ENCODE measurements around the gene SORBS2. TPM values are rescaled to one million over a fixed set of nuclear protein-coding genes. Genes with fewer than 3 reads are reported as not detected.
"Not testable (repeated sequence)": the region's sequence is repeated elsewhere in the genome, so short reads cannot be mapped to it uniquely, and the experiment has no call there.

The SORBS2 gene
- polyA plus RNA-seq, 1 donor, result 76.6 TPM

DNA sequence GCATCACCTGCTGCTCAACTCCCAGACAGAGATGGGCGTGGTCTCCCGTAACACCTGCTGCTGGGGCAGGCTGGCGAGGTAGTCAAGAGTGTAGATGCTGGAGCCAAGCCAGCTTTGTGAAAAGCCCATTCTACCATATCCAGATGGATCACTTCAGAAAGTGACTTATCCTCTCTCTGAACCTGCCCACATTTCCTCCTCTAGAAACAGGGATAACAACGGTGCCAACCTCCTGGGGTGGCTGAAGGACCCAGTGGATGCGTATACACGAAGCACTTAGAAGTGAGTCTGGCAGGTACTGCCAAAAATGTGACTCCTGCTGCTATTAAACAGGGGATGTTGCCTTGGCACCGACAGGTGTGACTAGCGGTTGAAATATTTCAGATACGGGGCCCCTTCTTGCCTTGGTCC lies 95.8 kb downstream of the SORBS2 start:
- DNase-seq, result no peak

GRCh38 chr4:185714524-185714923 lies 97.5 kb downstream of the SORBS2 start:
- not testable (repeated sequence) for DNase-seq

GRCh38 chr4:185713731-185714130 lies 98.3 kb downstream of the SORBS2 start:
- no peak for DNase-seq

DNA sequence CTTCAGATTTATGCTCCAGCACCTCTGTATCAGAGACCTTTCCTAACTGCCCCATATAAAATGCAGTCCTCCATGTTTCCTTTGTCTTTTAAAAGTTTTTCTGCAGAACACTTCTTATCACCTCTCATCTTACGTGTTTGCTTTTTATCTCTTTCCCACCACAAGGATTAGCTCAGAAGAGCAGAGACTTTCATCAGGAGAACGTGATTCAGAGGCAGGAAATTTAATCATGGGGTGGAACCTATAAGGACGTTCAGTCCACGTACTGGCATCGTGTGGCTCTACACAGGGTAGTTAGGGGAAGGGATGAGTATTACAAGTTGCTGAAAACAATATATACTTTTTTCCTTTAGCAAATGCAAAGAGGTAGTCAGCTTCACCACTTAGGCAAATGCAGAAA lies 98.7 kb downstream of the SORBS2 start:
- DNase-seq, result no peak

DNA sequence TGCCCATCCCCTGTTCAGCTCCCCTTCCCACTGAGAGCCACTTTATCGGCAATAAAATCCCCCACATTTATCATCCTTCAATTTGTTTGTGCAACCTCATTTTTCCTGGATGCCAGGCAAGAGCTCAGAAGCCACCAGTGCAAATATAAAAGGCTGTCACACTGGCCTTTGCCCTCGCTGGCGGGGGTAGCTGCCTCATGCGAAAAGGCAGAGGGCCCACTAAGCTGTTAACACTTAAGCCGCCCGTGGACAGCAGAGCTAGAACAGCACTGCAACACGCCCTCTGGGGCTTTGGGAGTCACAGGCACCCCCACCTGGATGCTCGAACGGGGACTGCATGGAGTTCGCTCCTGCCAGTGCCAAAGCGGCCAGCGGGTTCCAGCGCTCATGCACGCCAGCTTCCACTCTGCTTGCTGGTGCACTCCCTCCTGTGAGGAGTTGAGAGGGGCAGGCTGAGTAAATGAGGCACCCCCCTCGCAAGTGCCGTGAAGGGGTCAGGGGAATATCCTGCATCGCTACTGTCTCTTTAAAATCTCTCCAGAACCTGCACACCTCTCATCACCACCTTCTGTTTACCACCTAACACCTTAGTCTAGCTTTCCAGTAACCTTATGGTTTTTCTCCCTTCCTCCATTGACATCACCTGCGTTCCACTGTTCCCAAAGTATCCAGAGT lies 99.5 kb downstream of the SORBS2 start:
- DNase-seq, result no peak

DNA sequence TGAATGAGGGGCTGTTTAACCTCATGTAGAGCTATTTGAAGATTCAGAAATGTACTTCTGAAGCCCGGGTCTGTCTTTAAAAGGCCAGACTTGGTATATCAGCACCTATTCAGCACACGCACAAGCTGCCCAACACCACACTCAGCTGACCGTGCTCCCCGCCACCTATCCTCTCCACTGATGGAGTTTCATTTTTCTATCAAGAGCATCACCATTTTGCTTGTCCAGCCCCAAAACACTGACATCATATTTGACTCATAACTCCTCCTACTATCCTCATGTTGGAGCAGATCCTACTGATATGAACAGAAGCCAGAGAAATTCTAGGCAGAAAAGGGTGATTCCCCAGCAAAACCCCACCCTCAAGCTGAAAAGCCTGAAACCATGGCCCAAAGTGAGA lies 100.3 kb downstream of the SORBS2 start:
- no peak for DNase-seq

GRCh38 chr4:185710487-185710995 lies 101.5 kb downstream of the SORBS2 start:
- no peak for DNase-seq

GRCh38 chr4:185709802-185710486 lies 102.0 kb downstream of the SORBS2 start:
- no peak for DNase-seq

DNA sequence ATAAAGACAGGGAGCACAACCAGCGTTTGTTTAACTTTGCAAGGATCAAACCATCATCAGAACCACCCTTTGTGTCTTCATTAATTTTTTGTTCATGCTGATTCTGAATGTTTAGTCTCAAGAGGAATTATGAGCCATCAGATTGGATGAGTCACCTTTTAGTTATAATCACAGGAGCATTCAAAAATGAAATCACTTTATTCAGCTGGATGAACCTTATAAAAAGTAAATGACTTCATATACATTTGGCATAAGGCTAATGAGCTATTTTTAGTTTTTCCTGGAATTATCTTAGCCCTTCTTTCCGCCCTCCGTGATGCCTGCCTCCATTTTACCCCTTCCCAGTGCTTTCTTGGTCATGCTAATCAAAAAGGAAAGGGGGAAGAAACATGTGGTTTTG lies 103.6 kb downstream of the SORBS2 start:
- no peak for DNase-seq

- DNase-seq, result not testable (repeated sequence)
Observed at GRCh38 chr4:185707622-185708021, 104.4 kb downstream of the SORBS2 start.

GRCh38 chr4:185702147-185702663 lies 109.8 kb downstream of the SORBS2 start:
- DNase-seq, result no peak

DNA sequence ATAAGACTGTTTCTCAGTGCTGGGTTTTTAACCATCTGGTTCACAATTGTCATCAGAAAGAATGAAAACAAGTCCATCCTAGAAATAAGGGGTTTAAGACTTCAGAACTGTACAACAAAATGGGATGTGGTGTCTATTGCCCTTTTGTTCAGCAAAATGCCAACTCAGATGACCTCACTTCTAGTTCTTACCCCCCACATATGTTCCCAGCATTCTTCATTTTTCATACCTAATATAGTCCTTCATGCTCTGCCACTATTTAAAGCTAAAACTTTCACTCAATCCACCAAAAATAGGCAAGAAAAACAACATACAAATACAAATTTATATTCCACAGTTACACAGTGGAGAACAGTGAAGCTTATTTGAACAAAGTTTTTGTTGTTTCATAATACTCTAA lies 111.4 kb downstream of the SORBS2 start:
- DNase-seq, result no peak

GRCh38 chr4:185700048-185700447 lies 111.9 kb downstream of the SORBS2 start:
- no peak for DNase-seq

DNA sequence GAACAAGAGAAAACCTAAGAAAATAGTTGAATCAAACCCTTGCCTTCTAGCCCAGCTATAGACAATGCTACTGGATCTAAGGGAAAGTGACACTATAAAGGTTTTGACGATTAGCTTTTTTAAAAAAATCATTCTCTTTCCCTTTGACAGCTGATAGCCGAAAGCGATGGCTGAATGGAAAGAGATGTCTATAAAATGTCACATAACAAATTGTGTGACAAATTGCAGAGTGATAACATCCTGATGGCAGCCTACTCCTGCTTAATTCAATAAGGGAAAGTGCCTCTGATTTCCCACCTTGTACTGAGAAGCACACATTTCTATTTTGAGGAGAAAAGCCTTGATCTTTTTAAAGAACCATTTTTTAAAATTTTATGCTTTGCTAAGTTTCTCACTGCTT lies 114.5 kb downstream of the SORBS2 start:
- DNase-seq, result no peak

DNA sequence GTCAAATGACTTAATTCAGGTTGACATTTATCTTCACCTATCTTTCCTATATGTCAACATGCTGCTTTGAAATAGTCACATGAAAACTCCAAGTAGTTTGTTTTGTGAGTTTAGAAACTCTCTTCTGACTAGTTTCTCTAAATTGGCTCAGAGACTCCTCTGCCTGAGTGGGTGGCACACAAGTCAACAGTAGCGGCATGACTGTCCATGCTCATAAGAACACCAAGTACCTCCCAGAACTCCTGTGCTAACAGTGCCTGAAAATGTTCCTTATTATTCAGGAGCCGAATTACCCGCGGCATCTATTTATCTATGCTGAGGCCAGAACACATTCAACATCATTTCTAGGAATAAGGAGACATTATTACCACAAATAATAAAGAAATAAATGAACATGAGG lies 116.3 kb downstream of the SORBS2 start:
- DNase-seq, result no peak

DNA sequence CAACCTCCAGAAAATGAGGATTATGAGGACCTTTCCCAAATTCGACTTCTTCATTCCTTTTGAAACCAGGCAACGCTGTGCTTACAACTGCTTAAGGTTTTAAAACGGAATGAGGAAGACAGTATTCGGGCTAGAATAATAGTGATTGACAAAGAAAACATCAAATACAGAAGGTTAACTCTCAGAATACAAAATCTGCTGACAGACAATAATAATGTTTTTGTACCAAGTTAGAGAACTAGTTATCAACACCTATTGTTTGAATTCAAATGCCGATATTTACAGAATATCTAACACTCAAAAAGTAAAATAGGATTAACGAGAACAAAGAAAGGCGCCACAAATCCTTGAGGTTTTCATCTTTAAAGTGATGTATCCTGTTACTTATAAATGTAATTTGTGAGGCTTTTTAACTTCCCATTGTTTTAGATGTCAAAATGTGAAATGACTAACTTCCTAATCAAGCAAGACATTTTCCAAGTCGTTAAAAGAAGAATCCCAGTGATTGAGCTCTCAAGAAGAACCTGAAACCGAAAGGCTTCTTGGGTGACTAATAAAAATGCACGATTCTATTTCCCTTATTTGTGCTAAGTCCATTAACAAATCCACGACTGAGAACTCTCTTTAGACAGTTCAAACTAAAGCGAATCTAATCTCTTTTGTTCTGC lies 118.3 kb downstream of the SORBS2 start:
- no peak for DNase-seq

DNA sequence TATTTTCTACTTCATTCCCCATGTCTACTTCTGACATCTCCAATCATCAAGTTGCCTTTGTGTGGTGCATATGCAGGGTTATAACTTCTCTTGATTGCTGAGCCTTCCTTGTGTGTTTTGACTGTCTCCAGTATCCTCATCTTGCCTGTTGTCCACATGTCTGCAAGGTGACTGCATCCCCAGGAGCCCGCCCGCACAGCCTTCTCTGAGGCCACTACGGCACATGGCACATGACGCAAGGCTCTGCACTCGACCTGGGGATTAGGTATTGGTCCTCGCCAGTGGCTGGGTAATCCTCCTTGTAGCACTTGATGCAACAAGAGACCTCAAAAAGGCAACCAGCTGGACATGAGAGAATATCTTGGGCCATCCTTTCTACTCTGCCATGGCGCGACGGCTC lies 122.6 kb downstream of the SORBS2 start:
- DNase-seq, result no peak

DNA sequence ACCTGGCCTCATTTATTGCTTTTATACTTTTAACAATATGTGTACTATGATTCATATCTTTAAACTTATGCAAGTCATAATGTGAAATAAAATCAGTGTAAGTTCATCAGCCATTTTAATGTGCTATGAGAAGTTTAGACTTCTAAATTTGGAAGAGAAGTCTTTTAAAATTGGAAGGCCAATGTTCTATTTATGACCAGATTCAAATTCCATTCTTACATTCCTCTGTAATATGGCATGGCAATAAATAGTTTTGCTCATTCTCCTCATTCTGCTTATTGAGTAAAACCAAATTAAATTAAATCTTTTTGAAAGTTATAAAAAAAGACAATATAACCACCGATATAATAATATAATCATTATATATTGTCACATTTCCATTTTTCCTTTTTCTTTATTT lies 126.2 kb downstream of the SORBS2 start:
- no peak for DNase-seq

GRCh38 chr4:185683896-185684295 lies 128.1 kb downstream of the SORBS2 start:
- DNase-seq, result no peak

- DNase-seq, result no peak
Observed at GRCh38 chr4:185683222-185683621, 128.8 kb downstream of the SORBS2 start.

DNA sequence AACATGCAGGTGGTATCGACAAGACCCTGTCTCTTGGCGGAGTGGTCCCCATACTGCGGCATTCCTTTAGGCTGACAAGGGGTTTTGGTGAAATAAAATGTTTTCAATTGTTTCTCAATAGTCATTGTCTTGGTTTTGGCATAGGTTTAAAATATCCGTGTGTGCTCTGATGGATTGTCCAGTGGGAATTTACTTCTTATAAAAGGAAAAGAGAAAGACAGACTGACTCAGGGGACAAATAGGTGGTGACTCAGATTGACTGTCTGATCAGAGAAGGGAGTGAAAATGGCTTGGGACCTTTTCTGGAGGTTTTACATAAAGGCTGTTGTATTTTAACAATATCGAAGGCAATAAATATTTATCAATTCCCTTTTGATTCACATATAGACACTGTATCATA lies 129.8 kb downstream of the SORBS2 start:
- no peak for DNase-seq

DNA sequence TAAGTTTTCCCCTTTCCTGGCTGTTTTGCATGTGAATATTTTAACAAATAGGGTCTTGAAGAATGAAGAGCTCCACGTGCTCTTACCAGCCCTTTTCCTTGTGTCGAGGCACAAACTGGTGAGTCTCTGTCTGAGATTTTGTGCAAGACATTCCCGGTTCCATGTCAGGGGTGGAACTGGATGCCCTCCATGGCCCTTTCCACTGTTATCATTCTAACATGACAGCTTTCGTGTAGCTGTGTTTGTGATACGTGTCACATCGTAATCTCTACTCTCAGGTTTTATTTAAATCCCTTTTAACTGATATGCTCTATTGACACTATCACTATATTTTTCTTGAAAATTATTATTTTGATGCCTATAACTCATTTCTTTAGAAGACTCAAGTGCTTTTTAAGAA lies 130.4 kb downstream of the SORBS2 start:
- no peak for DNase-seq

DNA sequence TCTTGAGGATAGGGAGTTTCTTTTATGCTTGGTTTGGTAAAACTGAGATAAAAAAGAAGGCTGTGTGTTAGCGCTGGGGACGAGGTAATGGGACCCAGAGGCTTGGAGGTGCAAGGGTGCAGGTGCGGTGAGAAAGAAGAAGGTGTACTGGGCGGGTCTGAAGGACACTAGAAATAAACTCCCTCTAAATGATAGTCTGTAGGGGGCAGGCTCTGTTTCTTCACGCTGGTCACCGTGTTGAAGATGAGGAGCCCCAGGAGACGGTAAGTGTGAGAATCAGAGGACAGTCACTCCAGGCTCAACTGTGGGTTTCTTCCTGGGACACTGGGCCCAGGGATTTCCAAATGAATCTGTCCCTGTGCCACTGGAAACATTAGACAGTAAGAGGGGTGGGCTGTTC lies 131.4 kb downstream of the SORBS2 start:
- no peak for DNase-seq
